IMR-90 (cell line): ENCODE results near the gene CHIT1.

ENCODE experiments used
- CTCF ChIP-seq: conservative IDR thresholded peaks from 2 replicates; pipeline ENCODE4 v1.5.1; 2012; ENCODE audit warnings: mild to moderate bottlenecking, low read depth, low read length, improper control_type of control experiment
- MAFK ChIP-seq: IDR thresholded peaks from 2 replicates; pipeline ENCODE4 v1.6.1; 2012; ENCODE audit warnings: low read depth, low read length, improper control_type of control experiment
- MXI1 ChIP-seq: IDR thresholded peaks from 2 replicates; pipeline ENCODE4 v1.6.1; 2012; ENCODE audit warnings: low read depth, mild to moderate bottlenecking, low read length, moderate library complexity, borderline replicate concordance
- POLR2A ChIP-seq: IDR thresholded peaks from 2 replicates; pipeline ENCODE4 v1.6.1; 2012; ENCODE audit warnings: mild to moderate bottlenecking, low read depth, low read length
- USF2 ChIP-seq: fragments of 150-350 bp; IDR thresholded peaks from 2 replicates; pipeline ENCODE4 v1.6.1; 2017; ENCODE audit warnings: mild to moderate bottlenecking, antibody characterized with exemption, low read length, low read depth

GRCh38 chr1:203172184-203173010, 57.1 kb downstream of the CHIT1 start:
- peak; percentile 81 for TF ChIP-seq CTCF
- no peak for TF ChIP-seq POLR2A
- no peak for TF ChIP-seq USF2
- TF ChIP-seq MAFK, result no peak
- TF ChIP-seq MXI1, result no peak
